ENCODE data around the gene RAG2. TPM values are rescaled to one million over a fixed set of nuclear protein-coding genes. Genes with fewer than 3 reads are reported as not detected.

RAG2 gene
- total and polyA plus RNA-seq, 10 of the 15 experiments (the other 5 are each of a cell fraction or from before 2014, with no cell fraction given): not detected

DNA sequence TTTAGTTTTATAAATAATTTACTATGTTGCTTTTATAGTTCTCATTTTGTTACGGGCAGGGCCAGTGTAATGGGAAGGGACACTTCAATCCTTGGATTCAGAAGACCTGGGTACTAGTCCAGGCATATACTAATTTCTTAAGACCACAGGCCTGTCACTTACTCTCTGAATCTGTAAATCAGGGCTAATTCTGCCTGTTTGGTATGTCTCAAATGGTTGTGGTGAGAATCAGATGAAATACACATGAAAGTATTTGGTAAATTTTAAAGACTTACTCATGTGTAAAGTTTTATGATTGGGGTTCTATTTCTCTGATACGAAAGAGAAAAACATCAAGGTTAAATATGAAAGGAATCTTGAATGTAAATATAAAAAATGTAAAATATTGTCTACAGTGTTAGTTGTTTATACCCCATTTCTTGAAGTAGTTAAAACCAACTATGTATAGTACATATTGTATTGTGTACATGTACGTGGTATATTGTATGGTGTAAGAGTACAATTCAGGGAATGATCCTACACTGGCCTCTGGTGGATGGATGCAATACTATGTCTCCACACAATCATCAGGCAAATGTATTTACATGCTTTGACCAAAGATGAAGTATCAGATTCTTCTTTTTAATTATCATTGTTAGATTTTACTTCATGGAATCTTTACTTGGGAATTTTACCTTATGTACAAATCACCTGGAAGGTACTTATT lies 24.5 kb upstream of the RAG2 start (continued):
- no peak for TF ChIP-seq CBX3 (IDR thresholded peaks at IDR 0.05; ENCODE audit: borderline replicate concordance, low read depth)

DNA sequence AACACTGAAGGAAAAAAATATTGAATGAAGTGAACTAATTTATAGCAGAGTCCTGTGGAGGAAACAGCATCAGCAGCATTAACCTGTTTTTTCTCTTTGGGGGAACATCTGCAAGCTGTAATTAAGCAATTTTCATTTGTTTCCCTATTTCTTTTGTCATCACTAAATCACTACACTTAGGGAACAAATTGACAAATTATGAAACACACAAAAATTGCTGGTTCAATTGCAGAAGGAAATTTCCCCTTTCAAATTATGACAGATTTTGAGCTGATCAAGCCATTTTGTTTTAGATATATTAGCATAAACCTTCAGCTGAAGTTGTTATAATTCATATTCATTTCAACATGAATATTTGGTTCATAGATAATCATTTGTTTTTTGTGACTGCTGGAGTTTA lies 22.2 kb upstream of the RAG2 start:
- Histone ChIP-seq H3K79me2 (ENCODE audit: control insufficient read depth, insufficient read depth, low read length) (no peaks in the 10 kb centered on the region), H3K9me3 (replicated peaks; ENCODE audit: control insufficient read depth, insufficient read depth, low read length) (no peaks in the 10 kb centered on the region), H3K36me3 (ENCODE audit: control insufficient read depth in 2 of 2, insufficient read depth in 2 of 2, low read length in 1 of 2) (no peaks in the 10 kb centered on the region), H3K9ac (ENCODE audit: control insufficient read depth, insufficient read depth, low read length) (no peak overlapping the region), H3K4me1 (ENCODE audit: control insufficient read depth, insufficient read depth, low read length) (no peaks in the 10 kb centered on the region), H3K4me3 (no peak overlapping the region), H4K20me1 (ENCODE audit: control insufficient read depth, insufficient read depth) (no peaks in the 10 kb centered on the region), H3K27me3 (replicated peaks in 1 of 2; ENCODE audit: control insufficient read depth in 2 of 2, insufficient read depth in 2 of 2, low read length in 1 of 2) (peaks cover 0 to 3% of the 10 kb centered on the region in 2 experiments; a peak in 2 of 4 replicates), H3K4me2 (ENCODE audit: control insufficient read depth, insufficient read depth) (no peak overlapping the region), H2AFZ (ENCODE audit: control insufficient read depth, low read depth, low read length) (no peak overlapping the region), H3K27ac (ENCODE audit: control insufficient read depth, insufficient read depth) (no peak overlapping the region)
- RAD21 ChIA-PET (ENCODE audit: unreplicated experiment): interaction anchor here (1.5 kb wide), 1 partner anchor 328 kb away, joined by 3 read pairs; no protein-coding TSS in a partner anchor
- POLR2A ChIA-PET: no interaction called here
- ATAC-seq (no peak), FAIRE-seq (no peak), DNase-seq (ENCODE audit: low read depth, low spot score) (no peak)
- TF ChIP-seq WRNIP1 (IDR thresholded peaks at IDR 0.05; ENCODE audit: borderline replicate concordance, low read depth, low read length) (no peak), RBBP5 (conservative IDR thresholded peaks at IDR 0.05) (no peak), PAX8 (IDR thresholded peaks at IDR 0.05) (no peak), HDAC6 (IDR thresholded peaks at IDR 0.05; ENCODE audit: unreplicated experiment) (no peak)
- in situ Hi-C loops (cut with MboI): no loop called here
- intact Hi-C loops (cut with micrococcal nuclease; ENCODE audit: unreplicated experiment): no loop called here
- no TSS peak for BruUV-seq (replicated peaks)
- SMC1A ChIA-PET (ENCODE audit: uncharacterized antibody, unreplicated experiment): no interaction called here
- CTCF ChIA-PET: interaction anchor here (0.8 to 2.4 kb wide), 3 partner anchors 11 to 56 kb away, joined by 3 to 9 read pairs (median 3); no protein-coding TSS in a partner anchor

DNA sequence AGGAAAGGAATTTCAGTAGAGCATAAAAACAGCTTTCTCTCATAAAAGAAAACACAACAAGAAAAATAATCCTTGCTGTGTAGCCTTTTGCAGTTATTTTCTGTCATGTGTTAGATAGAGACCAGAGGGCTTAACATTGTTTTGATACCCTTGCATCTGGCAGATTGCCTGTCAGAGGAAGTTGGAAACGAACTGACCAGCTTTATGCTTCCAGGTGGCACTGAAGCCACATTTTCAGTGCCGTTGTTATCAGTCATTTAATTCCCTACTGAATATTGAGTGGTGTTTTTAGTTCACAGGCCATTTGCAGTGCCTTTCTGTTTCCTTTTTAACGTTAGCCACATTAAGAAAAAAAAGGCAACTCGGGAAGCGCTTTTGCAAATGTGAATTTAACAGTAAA lies 21.5 kb upstream of the RAG2 start:
- H3K4me1 ChIP-seq (ENCODE audit: control insufficient read depth, insufficient read depth, low read length): no peaks in the 10 kb centered on the region
- BruUV-seq (replicated peaks): no TSS peak
- peak overlapping the region; percentile 38 for H3K4me2 ChIP-seq (ENCODE audit: control insufficient read depth, insufficient read depth)
- intact Hi-C loops (cut with micrococcal nuclease; ENCODE audit: unreplicated experiment): no loop called here
- H3K27me3 ChIP-seq (replicated peaks in 1 of 2; ENCODE audit: control insufficient read depth in 2 of 2, insufficient read depth in 2 of 2, low read length in 1 of 2): peaks cover 0 to 3% of the 10 kb centered on the region in 2 experiments; a peak in 2 of 4 replicates
- no peak overlapping the region for H2AFZ ChIP-seq (ENCODE audit: control insufficient read depth, low read depth, low read length)
- no peak overlapping the region for H3K4me3 ChIP-seq
- POLR2A ChIA-PET: no interaction called here
- DNase-seq (ENCODE audit: low read depth, low spot score) (no peak), FAIRE-seq (no peak), ATAC-seq (no peak)
- in situ Hi-C loops (cut with MboI): no loop called here
- H3K79me2 ChIP-seq (ENCODE audit: control insufficient read depth, insufficient read depth, low read length): no peaks in the 10 kb centered on the region
- no peaks in the 10 kb centered on the region for H3K36me3 ChIP-seq (ENCODE audit: control insufficient read depth in 2 of 2, insufficient read depth in 2 of 2, low read length in 1 of 2)
- RAD21 ChIA-PET (ENCODE audit: unreplicated experiment): interaction anchor here (1.5 kb wide), 1 partner anchor 327 kb away, joined by 3 read pairs; no protein-coding TSS in a partner anchor
- SMC1A ChIA-PET (ENCODE audit: uncharacterized antibody, unreplicated experiment): no interaction called here
- no peak overlapping the region for H3K27ac ChIP-seq (ENCODE audit: control insufficient read depth, insufficient read depth)
- H3K9ac ChIP-seq (ENCODE audit: control insufficient read depth, insufficient read depth, low read length): no peak overlapping the region
- WGBS (ENCODE audit: insufficient coverage, insufficient replicate concordance, low lambda C conversion rate, missing lambda C conversion rate): 11% methylated on average over 5 of the region's 5 CpGs
- no peaks in the 10 kb centered on the region for H3K9me3 ChIP-seq (replicated peaks; ENCODE audit: control insufficient read depth, insufficient read depth, low read length)
- H4K20me1 ChIP-seq (ENCODE audit: control insufficient read depth, insufficient read depth): no peaks in the 10 kb centered on the region
- CTCF ChIA-PET: no interaction called here
- TF ChIP-seq ZNF274 (IDR thresholded peaks at IDR 0.05; ENCODE audit: insufficient read depth, insufficient read length) (no peak), TARDBP (IDR thresholded peaks at IDR 0.05; ENCODE audit: borderline replicate concordance) (no peak), STAT3 (IDR thresholded peaks at IDR 0.05; ENCODE audit: low read depth, low read length) (no peak), POLR2AphosphoS2 (IDR thresholded peaks at IDR 0.05; ENCODE audit: low read depth, low read length) (no peak), NBN (IDR thresholded peaks at IDR 0.05) (no peak), CHD4 (IDR thresholded peaks at IDR 0.05) (no peak)
- TF ChIP-seq, protein P1, sequence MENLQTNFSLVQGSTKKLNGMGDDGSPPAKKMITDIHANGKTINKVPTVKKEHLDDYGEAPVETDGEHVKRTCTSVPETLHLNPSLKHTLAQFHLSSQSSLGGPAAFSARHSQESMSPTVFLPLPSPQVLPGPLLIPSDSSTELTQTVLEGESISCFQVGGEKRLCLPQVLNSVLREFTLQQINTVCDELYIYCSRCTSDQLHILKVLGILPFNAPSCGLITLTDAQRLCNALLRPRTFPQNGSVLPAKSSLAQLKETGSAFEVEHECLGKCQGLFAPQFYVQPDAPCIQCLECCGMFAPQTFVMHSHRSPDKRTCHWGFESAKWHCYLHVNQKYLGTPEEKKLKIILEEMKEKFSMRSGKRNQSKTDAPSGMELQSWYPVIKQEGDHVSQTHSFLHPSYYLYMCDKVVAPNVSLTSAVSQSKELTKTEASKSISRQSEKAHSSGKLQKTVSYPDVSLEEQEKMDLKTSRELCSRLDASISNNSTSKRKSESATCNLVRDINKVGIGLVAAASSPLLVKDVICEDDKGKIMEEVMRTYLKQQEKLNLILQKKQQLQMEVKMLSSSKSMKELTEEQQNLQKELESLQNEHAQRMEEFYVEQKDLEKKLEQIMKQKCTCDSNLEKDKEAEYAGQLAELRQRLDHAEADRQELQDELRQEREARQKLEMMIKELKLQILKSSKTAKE (IDR thresholded peaks at IDR 0.05; ENCODE audit: low read depth, poor library complexity, severe bottlenecking): no peak
- TF ChIP-seq, protein P2, sequence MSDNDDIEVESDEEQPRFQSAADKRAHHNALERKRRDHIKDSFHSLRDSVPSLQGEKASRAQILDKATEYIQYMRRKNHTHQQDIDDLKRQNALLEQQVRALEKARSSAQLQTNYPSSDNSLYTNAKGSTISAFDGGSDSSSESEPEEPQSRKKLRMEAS (IDR thresholded peaks at IDR 0.05; ENCODE audit: low read depth, low read length): no peak
- TF ChIP-seq, protein P3, sequence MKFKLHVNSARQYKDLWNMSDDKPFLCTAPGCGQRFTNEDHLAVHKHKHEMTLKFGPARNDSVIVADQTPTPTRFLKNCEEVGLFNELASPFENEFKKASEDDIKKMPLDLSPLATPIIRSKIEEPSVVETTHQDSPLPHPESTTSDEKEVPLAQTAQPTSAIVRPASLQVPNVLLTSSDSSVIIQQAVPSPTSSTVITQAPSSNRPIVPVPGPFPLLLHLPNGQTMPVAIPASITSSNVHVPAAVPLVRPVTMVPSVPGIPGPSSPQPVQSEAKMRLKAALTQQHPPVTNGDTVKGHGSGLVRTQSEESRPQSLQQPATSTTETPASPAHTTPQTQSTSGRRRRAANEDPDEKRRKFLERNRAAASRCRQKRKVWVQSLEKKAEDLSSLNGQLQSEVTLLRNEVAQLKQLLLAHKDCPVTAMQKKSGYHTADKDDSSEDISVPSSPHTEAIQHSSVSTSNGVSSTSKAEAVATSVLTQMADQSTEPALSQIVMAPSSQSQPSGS (IDR thresholded peaks at IDR 0.05; ENCODE audit: low read length): no peak
